GM12874 (cell line): ENCODE results near the gene AVPI1.

Source experiments
- TF ChIP-seq, protein P1 (sequence below): IDR thresholded peaks from 2 replicates; pipeline ENCODE4 v1.5.1; 2011; ENCODE audit warnings: low read depth, mild to moderate bottlenecking, control low read depth, low read length, moderate library complexity; ENCODE audit not compliant: insufficient read depth

The AVPI1 gene

DNA sequence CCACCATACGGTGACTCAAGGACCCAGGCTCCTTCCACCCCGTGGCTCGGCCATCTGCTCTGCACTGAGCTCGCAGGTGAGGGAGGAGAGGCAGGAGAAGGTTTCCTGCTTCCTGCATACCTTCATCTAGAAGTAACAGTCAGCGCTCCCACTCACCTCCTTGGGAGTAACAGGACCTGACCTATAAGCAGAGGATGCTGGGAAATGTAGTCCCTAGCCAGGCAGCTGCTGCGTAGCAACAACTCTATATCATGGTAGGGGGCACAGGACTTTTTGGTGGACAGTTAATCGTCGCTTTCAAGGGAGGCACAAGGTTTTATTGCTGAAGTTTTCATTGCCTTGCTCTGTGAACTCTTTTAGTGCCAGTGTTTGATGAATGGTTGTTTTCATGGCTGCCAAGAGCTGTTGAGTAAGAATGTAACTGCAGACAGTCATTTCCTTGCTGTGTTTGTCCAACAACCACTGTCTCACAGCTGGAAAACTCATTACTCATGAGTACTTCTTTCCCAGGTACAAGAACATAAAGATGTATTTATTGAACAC is 39.7 kb upstream of the AVPI1 start:
- TF ChIP-seq, protein P1, sequence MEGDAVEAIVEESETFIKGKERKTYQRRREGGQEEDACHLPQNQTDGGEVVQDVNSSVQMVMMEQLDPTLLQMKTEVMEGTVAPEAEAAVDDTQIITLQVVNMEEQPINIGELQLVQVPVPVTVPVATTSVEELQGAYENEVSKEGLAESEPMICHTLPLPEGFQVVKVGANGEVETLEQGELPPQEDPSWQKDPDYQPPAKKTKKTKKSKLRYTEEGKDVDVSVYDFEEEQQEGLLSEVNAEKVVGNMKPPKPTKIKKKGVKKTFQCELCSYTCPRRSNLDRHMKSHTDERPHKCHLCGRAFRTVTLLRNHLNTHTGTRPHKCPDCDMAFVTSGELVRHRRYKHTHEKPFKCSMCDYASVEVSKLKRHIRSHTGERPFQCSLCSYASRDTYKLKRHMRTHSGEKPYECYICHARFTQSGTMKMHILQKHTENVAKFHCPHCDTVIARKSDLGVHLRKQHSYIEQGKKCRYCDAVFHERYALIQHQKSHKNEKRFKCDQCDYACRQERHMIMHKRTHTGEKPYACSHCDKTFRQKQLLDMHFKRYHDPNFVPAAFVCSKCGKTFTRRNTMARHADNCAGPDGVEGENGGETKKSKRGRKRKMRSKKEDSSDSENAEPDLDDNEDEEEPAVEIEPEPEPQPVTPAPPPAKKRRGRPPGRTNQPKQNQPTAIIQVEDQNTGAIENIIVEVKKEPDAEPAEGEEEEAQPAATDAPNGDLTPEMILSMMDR: no peak

DNA sequence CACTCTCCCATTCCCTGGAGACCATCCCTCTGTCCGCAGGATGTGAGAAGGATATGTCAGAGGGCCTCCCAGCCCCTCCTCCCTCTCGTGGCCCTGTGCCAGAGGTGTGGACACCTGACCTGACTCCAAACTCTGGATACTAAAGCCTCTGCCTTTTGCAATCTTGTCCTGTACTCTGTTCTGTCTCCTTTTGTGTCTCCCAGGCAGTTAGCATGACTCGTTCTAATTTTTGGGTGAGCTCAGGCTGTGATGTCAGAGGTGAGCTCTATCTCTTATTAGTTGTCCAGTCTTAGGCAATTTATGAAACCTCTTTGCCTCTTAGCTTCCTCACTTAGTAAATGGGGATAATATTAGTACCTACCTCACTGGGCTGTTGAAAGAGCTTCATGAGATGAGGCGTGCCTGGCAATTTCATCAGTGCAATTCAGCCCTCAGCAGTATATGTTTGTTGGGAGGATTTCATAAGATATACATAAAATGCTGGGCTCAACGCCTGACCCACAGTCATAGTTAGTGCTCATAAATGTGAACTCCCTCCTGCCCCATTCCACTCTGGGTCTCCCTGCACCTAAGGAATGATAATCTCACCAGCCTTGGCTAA is 37.4 kb upstream of the AVPI1 start:
- TF ChIP-seq, protein P1: no peak

- TF ChIP-seq, protein P1: no peak
Observed at GRCh38 chr10:97723001-97723400, 36.0 kb upstream of the AVPI1 start.

DNA sequence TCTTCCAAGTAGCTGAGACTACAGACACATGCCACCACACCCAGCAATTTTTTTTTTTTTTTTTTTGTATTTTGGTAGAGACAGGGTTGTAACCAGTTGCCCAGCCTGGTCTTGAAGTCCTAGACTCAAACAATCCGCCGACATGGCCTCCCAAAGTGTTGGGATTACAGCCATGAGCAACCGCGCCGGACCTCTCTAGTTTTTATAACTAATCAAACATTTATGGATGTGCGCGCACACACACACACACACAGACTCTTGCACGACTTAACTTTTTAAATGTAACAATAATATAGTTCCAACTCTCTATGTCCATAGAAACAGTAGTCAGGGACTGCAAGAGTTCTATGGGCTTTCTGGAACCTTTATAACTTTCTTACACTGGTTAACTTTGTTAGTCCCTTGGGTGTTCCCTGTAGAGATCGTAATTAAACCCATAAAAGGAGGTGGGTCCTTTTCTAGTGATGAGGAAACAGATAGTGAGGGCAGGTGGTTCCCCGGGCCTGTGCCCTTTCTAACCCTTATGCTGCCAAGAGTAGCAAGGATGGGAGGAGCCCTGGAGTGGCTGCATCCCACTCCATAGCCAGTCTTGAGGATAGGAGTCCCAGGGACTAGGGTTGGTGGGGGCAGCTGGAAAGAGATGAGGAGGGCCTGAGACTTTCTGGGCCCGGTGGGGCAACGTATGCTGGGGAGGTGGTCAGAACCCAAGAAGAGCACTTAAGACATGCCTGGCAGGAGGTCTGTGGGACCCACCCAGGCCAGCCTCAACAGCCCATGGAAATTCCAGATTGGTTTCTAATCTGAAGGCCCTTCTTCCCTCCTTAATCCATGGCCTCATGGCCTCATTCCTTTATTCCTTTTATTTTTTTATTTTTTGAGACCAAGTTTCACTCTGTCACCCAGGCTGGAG is 35.1 kb upstream of the AVPI1 start:
- TF ChIP-seq, protein P1: no peak

- TF ChIP-seq, protein P1: no peak
Observed at GRCh38 chr10:97719602-97720001, 32.6 kb upstream of the AVPI1 start.

DNA sequence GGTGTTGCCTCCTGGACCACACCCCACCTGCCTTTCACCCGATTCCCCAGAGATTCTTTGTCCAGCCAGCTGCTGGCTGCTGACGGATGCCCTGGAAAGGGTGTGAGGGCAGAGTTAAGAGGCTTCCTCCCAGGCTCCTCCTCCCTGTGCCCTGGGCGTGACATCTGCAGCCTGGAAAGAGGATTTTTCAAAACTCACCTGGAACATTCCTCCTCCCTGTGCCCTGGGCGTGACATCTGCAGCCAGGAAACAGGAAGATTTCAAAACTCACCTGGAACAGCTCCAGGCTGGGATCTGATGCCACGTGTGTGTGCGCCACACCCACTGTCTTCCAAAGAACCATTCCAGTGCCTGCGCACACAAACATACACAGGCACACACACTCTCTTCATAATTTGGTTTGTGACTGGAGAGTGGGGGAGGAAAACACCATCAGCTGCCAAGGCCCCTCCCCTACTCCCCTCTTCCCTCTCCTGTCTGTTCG is 31.7 kb upstream of the AVPI1 start:
- TF ChIP-seq, protein P1: no peak

- TF ChIP-seq, protein P1: no peak
Observed at GRCh38 chr10:97718178-97718577, 31.1 kb upstream of the AVPI1 start.
